ENCODE results near the gene CEACAM4.
"Not testable (repeated sequence)": the region's sequence is repeated elsewhere in the genome, so short reads cannot be mapped to it uniquely, and the experiment has no call there.

The CEACAM4 gene

DNA sequence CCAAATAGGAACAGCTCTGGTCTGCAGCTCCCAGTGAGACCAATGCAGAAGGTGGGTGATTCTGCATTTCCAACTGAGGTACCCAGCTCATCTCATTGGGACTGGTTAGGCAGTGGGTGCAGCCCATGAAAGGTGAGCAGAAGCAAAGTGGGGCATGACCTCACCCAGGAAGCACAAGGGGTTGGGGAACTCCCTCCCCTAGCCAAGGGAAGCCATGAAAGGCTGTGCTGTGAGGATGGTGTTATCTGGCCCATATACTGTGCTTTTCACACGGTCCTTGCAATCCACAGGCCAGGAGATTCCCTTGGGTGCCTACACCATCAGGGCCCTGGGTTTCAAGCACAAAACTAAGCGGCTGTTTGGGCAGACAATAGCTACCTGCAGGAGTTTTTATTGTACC, 29.9 kb upstream of the CEACAM4 start:
- not testable (repeated sequence) for H3K4me3 ChIP-seq (ENCODE audit: low read length); H3K4me1 ChIP-seq (ENCODE audit: control insufficient read depth, low read depth, low read length); H3K23ac ChIP-seq (ENCODE audit: low read length); H4K8ac ChIP-seq (ENCODE audit: low read depth, low read length); H4K5ac ChIP-seq (ENCODE audit: low read length); H3K36me3 ChIP-seq (ENCODE audit: control insufficient read depth, insufficient read depth, low read length); H3K4me2 ChIP-seq (ENCODE audit: low read length); H3K56ac ChIP-seq (ENCODE audit: low read length); H3K27me3 ChIP-seq (ENCODE audit: insufficient read depth, low read length, poor library complexity); H2BK5ac ChIP-seq (ENCODE audit: low read length); H2AK5ac ChIP-seq (ENCODE audit: low read length); H3K27ac ChIP-seq (ENCODE audit: low read depth, low read length); H2BK15ac ChIP-seq (replicated peaks; ENCODE audit: low read depth); H3K79me1 ChIP-seq (ENCODE audit: low read length); H3K79me2 ChIP-seq (ENCODE audit: control insufficient read depth, insufficient read depth, low read length); H3K4ac ChIP-seq (ENCODE audit: low read depth, low read length); H2BK120ac ChIP-seq (ENCODE audit: low read depth, low read length); H3K18ac ChIP-seq (ENCODE audit: low read length); H3K9ac ChIP-seq (ENCODE audit: low read length); DNase-seq
- no CpG with 5 or more reads among the region's 2 CpGs for WGBS (ENCODE audit: extremely low coverage, insufficient coverage, low lambda C conversion rate)

GRCh38 chr19:41652250-41652649, 25.4 kb upstream of the CEACAM4 start:
- H3K27ac ChIP-seq (ENCODE audit: low read depth, low read length) = no peak overlapping the region
- no peaks in the 10 kb centered on the region for H3K36me3 ChIP-seq (ENCODE audit: control insufficient read depth, insufficient read depth, low read length)
- no peaks in the 10 kb centered on the region for H3K79me1 ChIP-seq (ENCODE audit: low read length)
- no peak overlapping the region for H2BK5ac ChIP-seq (ENCODE audit: low read length)
- H3K27me3 ChIP-seq (ENCODE audit: insufficient read depth, low read length, poor library complexity) = peaks cover 2% of the 10 kb centered on the region
- no peak for DNase-seq
- no peak overlapping the region for H2BK15ac ChIP-seq (replicated peaks; ENCODE audit: low read depth)
- H3K4me1 ChIP-seq (ENCODE audit: control insufficient read depth, low read depth, low read length) = no peaks in the 10 kb centered on the region
- no peak overlapping the region for H4K5ac ChIP-seq (ENCODE audit: low read length)
- H3K4me3 ChIP-seq (ENCODE audit: low read length) = no peak overlapping the region
- H3K56ac ChIP-seq (ENCODE audit: low read length) = no peak overlapping the region
- no peak overlapping the region for H2BK120ac ChIP-seq (ENCODE audit: low read depth, low read length)
- H3K4me2 ChIP-seq (ENCODE audit: low read length) = no peak overlapping the region
- H3K18ac ChIP-seq (ENCODE audit: low read length) = no peak overlapping the region
- H3K4ac ChIP-seq (ENCODE audit: low read depth, low read length) = no peak overlapping the region
- H3K23ac ChIP-seq (ENCODE audit: low read length) = no peak overlapping the region
- no peaks in the 10 kb centered on the region for H3K79me2 ChIP-seq (ENCODE audit: control insufficient read depth, insufficient read depth, low read length)
- H2AK5ac ChIP-seq (ENCODE audit: low read length) = no peak overlapping the region
- H4K8ac ChIP-seq (ENCODE audit: low read depth, low read length) = no peak overlapping the region
- no peak overlapping the region for H3K9ac ChIP-seq (ENCODE audit: low read length)
- no CpG with 5 or more reads among the region's 5 CpGs for WGBS (ENCODE audit: extremely low coverage, insufficient coverage, low lambda C conversion rate)

GRCh38 chr19:41649827-41650226, 23.0 kb upstream of the CEACAM4 start:
- H2BK15ac ChIP-seq (replicated peaks; ENCODE audit: low read depth) = no peak overlapping the region
- no peak overlapping the region for H3K4me2 ChIP-seq (ENCODE audit: low read length)
- H3K27ac ChIP-seq (ENCODE audit: low read depth, low read length) = no peak overlapping the region
- peaks cover 2% of the 10 kb centered on the region for H3K27me3 ChIP-seq (ENCODE audit: insufficient read depth, low read length, poor library complexity)
- no peak overlapping the region for H4K5ac ChIP-seq (ENCODE audit: low read length)
- no peak overlapping the region for H3K23ac ChIP-seq (ENCODE audit: low read length)
- no peak overlapping the region for H4K8ac ChIP-seq (ENCODE audit: low read depth, low read length)
- no peaks in the 10 kb centered on the region for H3K36me3 ChIP-seq (ENCODE audit: control insufficient read depth, insufficient read depth, low read length)
- no peak overlapping the region for H2BK120ac ChIP-seq (ENCODE audit: low read depth, low read length)
- H3K56ac ChIP-seq (ENCODE audit: low read length) = no peak overlapping the region
- DNase-seq = no peak
- H2AK5ac ChIP-seq (ENCODE audit: low read length) = no peak overlapping the region
- H2BK5ac ChIP-seq (ENCODE audit: low read length) = no peak overlapping the region
- no peak overlapping the region for H3K18ac ChIP-seq (ENCODE audit: low read length)
- no peaks in the 10 kb centered on the region for H3K79me1 ChIP-seq (ENCODE audit: low read length)
- no peaks in the 10 kb centered on the region for H3K79me2 ChIP-seq (ENCODE audit: control insufficient read depth, insufficient read depth, low read length)
- no CpG with 5 or more reads among the region's 3 CpGs for WGBS (ENCODE audit: extremely low coverage, insufficient coverage, low lambda C conversion rate)
- H3K4me3 ChIP-seq (ENCODE audit: low read length) = no peak overlapping the region
- H3K9ac ChIP-seq (ENCODE audit: low read length) = no peak overlapping the region
- no peak overlapping the region for H3K4ac ChIP-seq (ENCODE audit: low read depth, low read length)
- H3K4me1 ChIP-seq (ENCODE audit: control insufficient read depth, low read depth, low read length) = no peaks in the 10 kb centered on the region

DNA sequence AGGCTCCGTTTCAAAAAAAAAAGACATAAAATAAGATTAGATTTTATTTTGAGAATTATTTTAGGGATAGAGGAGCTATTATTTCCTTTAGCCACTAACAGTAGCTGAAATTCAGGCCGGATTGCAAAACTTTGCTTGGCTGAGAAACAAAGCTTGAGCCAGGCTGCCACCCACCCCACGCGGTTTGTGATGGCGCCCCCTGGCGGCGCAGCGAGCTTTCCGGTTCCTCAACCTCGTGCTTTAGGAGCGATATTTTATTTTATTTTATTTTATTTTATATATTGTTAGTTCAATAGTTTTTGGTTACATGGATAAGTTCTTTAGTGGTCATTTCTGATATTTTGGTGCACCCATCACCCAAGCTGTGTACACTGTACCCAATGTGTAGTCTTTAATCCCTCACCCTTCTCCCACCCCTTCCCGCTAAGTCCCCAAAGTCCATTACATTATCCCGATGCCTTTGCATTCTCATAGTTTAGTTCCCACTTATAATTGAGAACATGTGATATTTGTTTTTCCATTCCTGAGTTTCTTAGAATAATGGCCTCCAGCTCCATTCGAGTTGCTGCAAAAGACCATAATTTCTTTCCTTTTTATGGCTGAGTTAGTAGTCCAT, 19.8 kb upstream of the CEACAM4 start:
- Histone ChIP-seq H2BK15ac (replicated peaks; ENCODE audit: low read depth) (no peak overlapping the region), H3K4me3 (ENCODE audit: low read length) (no peak overlapping the region), H3K27ac (ENCODE audit: low read depth, low read length) (no peak overlapping the region), H3K79me1 (ENCODE audit: low read length) (no peaks in the 10 kb centered on the region), H3K56ac (ENCODE audit: low read length) (no peak overlapping the region), H3K23ac (ENCODE audit: low read length) (no peak overlapping the region), H2BK5ac (ENCODE audit: low read length) (no peak overlapping the region), H3K9ac (ENCODE audit: low read length) (no peak overlapping the region), H3K4me2 (ENCODE audit: low read length) (no peak overlapping the region), H2BK120ac (ENCODE audit: low read depth, low read length) (no peak overlapping the region), H2AK5ac (ENCODE audit: low read length) (no peak overlapping the region), H3K4me1 (ENCODE audit: control insufficient read depth, low read depth, low read length) (no peaks in the 10 kb centered on the region), H3K36me3 (ENCODE audit: control insufficient read depth, insufficient read depth, low read length) (no peaks in the 10 kb centered on the region), H3K4ac (ENCODE audit: low read depth, low read length) (no peak overlapping the region), H3K79me2 (ENCODE audit: control insufficient read depth, insufficient read depth, low read length) (no peaks in the 10 kb centered on the region), H3K27me3 (ENCODE audit: insufficient read depth, low read length, poor library complexity) (peaks cover 2% of the 10 kb centered on the region), H4K5ac (ENCODE audit: low read length) (no peak overlapping the region), H4K8ac (ENCODE audit: low read depth, low read length) (no peak overlapping the region), H3K18ac (ENCODE audit: low read length) (no peak overlapping the region)
- no peak for DNase-seq
- no CpG with 5 or more reads among the region's 14 CpGs for WGBS (ENCODE audit: extremely low coverage, insufficient coverage, low lambda C conversion rate)

GRCh38 chr19:41641879-41642485, 15.1 kb upstream of the CEACAM4 start:
- Histone ChIP-seq H3K4me3 (ENCODE audit: low read length) (no peak overlapping the region), H2BK5ac (ENCODE audit: low read length) (no peak overlapping the region), H2BK15ac (replicated peaks; ENCODE audit: low read depth) (no peak overlapping the region), H3K23ac (ENCODE audit: low read length) (no peak overlapping the region), H4K8ac (ENCODE audit: low read depth, low read length) (no peak overlapping the region), H2AK5ac (ENCODE audit: low read length) (no peak overlapping the region), H3K4me2 (ENCODE audit: low read length) (no peak overlapping the region), H3K4ac (ENCODE audit: low read depth, low read length) (no peak overlapping the region), H3K27me3 (ENCODE audit: insufficient read depth, low read length, poor library complexity) (no peaks in the 10 kb centered on the region), H2BK120ac (ENCODE audit: low read depth, low read length) (no peak overlapping the region), H3K36me3 (ENCODE audit: control insufficient read depth, insufficient read depth, low read length) (no peaks in the 10 kb centered on the region), H4K5ac (ENCODE audit: low read length) (no peak overlapping the region), H3K18ac (ENCODE audit: low read length) (no peak overlapping the region), H3K56ac (ENCODE audit: low read length) (no peak overlapping the region), H3K4me1 (ENCODE audit: control insufficient read depth, low read depth, low read length) (no peaks in the 10 kb centered on the region), H3K79me1 (ENCODE audit: low read length) (no peaks in the 10 kb centered on the region), H3K79me2 (ENCODE audit: control insufficient read depth, insufficient read depth, low read length) (no peaks in the 10 kb centered on the region), H3K9ac (ENCODE audit: low read length) (no peak overlapping the region), H3K27ac (ENCODE audit: low read depth, low read length) (no peak overlapping the region)
- DNase-seq = peak; percentile 46
- no CpG with 5 or more reads among the region's 6 CpGs for WGBS (ENCODE audit: extremely low coverage, insufficient coverage, low lambda C conversion rate)

GRCh38 chr19:41638641-41639081, 11.8 kb upstream of the CEACAM4 start:
- Histone ChIP-seq H3K56ac (ENCODE audit: low read length) (no peak overlapping the region), H3K36me3 (ENCODE audit: control insufficient read depth, insufficient read depth, low read length) (no peaks in the 10 kb centered on the region), H2BK120ac (ENCODE audit: low read depth, low read length) (no peak overlapping the region), H3K18ac (ENCODE audit: low read length) (no peak overlapping the region), H2AK5ac (ENCODE audit: low read length) (no peak overlapping the region), H3K27me3 (ENCODE audit: insufficient read depth, low read length, poor library complexity) (no peaks in the 10 kb centered on the region), H3K4me2 (ENCODE audit: low read length) (no peak overlapping the region), H3K27ac (ENCODE audit: low read depth, low read length) (no peak overlapping the region), H3K79me1 (ENCODE audit: low read length) (no peaks in the 10 kb centered on the region), H3K23ac (ENCODE audit: low read length) (no peak overlapping the region), H3K4me1 (ENCODE audit: control insufficient read depth, low read depth, low read length) (no peaks in the 10 kb centered on the region), H3K9ac (ENCODE audit: low read length) (no peak overlapping the region), H2BK15ac (replicated peaks; ENCODE audit: low read depth) (no peak overlapping the region), H2BK5ac (ENCODE audit: low read length) (no peak overlapping the region), H3K4ac (ENCODE audit: low read depth, low read length) (no peak overlapping the region), H3K79me2 (ENCODE audit: control insufficient read depth, insufficient read depth, low read length) (no peaks in the 10 kb centered on the region), H3K4me3 (ENCODE audit: low read length) (no peak overlapping the region), H4K5ac (ENCODE audit: low read length) (no peak overlapping the region), H4K8ac (ENCODE audit: low read depth, low read length) (no peak overlapping the region)
- no peak for DNase-seq
- no CpG with 5 or more reads among the region's 6 CpGs for WGBS (ENCODE audit: extremely low coverage, insufficient coverage, low lambda C conversion rate)

Measured in mesendoderm (in vitro differentiated cells).